Measurements from ENCODE around the gene POMC.
"Not testable (repeated sequence)": the region's sequence is repeated elsewhere in the genome, so short reads cannot be mapped to it uniquely, and the experiment has no call there.

Gene POMC

DNA sequence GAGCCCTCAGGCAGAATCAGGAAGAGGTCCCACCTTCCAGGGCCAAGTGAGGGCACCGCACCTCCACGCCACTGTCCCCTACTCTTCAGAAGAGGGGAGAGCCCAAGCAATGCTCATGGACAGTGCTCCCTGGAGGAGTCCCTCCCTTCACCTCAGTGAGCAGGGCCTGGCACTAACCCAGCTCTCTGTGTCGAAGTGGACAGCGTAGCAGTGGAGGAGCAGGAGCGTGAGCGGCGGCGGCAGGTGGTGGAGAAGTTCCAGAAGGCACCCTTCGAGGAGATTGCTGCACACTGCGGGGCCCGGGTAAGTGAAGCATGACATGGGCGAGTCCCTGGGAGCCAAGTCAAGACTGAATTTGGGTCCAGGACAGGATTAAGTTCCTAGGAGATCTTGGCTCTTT, 16.7 kb downstream of the POMC start:
- Histone ChIP-seq H3K4me2 (ENCODE audit: low read depth, low read length, poor library complexity, severe bottlenecking) (no peak overlapping the region), H3K9ac (ENCODE audit: low read depth, low read length, poor library complexity, severe bottlenecking) (no peak overlapping the region), H3K36me3 (ENCODE audit: insufficient read depth, low read length) (no peaks in the 10 kb centered on the region), H3K27me3 (ENCODE audit: insufficient read depth, low read length, poor library complexity, severe bottlenecking) (no peaks in the 10 kb centered on the region), H4K20me1 (ENCODE audit: insufficient read depth, low read length, poor library complexity, severe bottlenecking) (no peaks in the 10 kb centered on the region), H3K4me3 (ENCODE audit: low read length, poor library complexity, severe bottlenecking) (no peak overlapping the region), H3K4me1 (ENCODE audit: insufficient read depth, low read length, poor library complexity, severe bottlenecking) (peaks cover under 1% of the 10 kb centered on the region), H2AFZ (ENCODE audit: low read length) (no peak overlapping the region), H3K9me3 (ENCODE audit: insufficient read depth, low read depth, low read length) (no peaks in the 10 kb centered on the region), H3K79me2 (ENCODE audit: insufficient read depth, low read length) (no peaks in the 10 kb centered on the region), H3K9me2 (replicated peaks; ENCODE audit: low read depth, low read length) (no peaks in the 10 kb centered on the region), H3F3A (ENCODE audit: low read depth) (no peaks in the 10 kb centered on the region)
- TF ChIP-seq EZH2phosphoT487 (IDR thresholded peaks at IDR 0.05; ENCODE audit: borderline replicate concordance) (no peak), CTCF (conservative IDR thresholded peaks at IDR 0.05; ENCODE audit: low read length) (no peak)

GRCh38 chr2:25150993-25151392, 17.4 kb downstream of the POMC start:
- H2AFZ ChIP-seq (ENCODE audit: low read length); H3K9ac ChIP-seq (ENCODE audit: low read depth, low read length, poor library complexity, severe bottlenecking); H3K4me3 ChIP-seq (ENCODE audit: low read length, poor library complexity, severe bottlenecking); H3K4me1 ChIP-seq (ENCODE audit: insufficient read depth, low read length, poor library complexity, severe bottlenecking); H3K79me2 ChIP-seq (ENCODE audit: insufficient read depth, low read length); H4K20me1 ChIP-seq (ENCODE audit: insufficient read depth, low read length, poor library complexity, severe bottlenecking); H3K9me3 ChIP-seq (ENCODE audit: insufficient read depth, low read depth, low read length); H3K27me3 ChIP-seq (ENCODE audit: insufficient read depth, low read length, poor library complexity, severe bottlenecking); H3K36me3 ChIP-seq (ENCODE audit: insufficient read depth, low read length); H3K9me2 ChIP-seq (replicated peaks; ENCODE audit: low read depth, low read length); H3K4me2 ChIP-seq (ENCODE audit: low read depth, low read length, poor library complexity, severe bottlenecking); H3F3A ChIP-seq (ENCODE audit: low read depth): not testable (repeated sequence)

GRCh38 chr2:25149646-25150045, 18.7 kb downstream of the POMC start:
- H3K4me2 ChIP-seq (ENCODE audit: low read depth, low read length, poor library complexity, severe bottlenecking) = no peak overlapping the region
- H3K9me2 ChIP-seq (replicated peaks; ENCODE audit: low read depth, low read length) = no peaks in the 10 kb centered on the region
- H3K4me1 ChIP-seq (ENCODE audit: insufficient read depth, low read length, poor library complexity, severe bottlenecking) = peaks cover 12% of the 10 kb centered on the region
- H4K20me1 ChIP-seq (ENCODE audit: insufficient read depth, low read length, poor library complexity, severe bottlenecking) = no peaks in the 10 kb centered on the region
- TF ChIP-seq CTCF (conservative IDR thresholded peaks at IDR 0.05; ENCODE audit: low read length) = no peak
- no peak for TF ChIP-seq EZH2phosphoT487 (IDR thresholded peaks at IDR 0.05; ENCODE audit: borderline replicate concordance)
- no peaks in the 10 kb centered on the region for H3K9me3 ChIP-seq (ENCODE audit: insufficient read depth, low read depth, low read length)
- H3K79me2 ChIP-seq (ENCODE audit: insufficient read depth, low read length) = no peaks in the 10 kb centered on the region
- no peaks in the 10 kb centered on the region for H3F3A ChIP-seq (ENCODE audit: low read depth)
- no peak overlapping the region for H3K4me3 ChIP-seq (ENCODE audit: low read length, poor library complexity, severe bottlenecking)
- H3K9ac ChIP-seq (ENCODE audit: low read depth, low read length, poor library complexity, severe bottlenecking) = no peak overlapping the region
- no peak overlapping the region for H2AFZ ChIP-seq (ENCODE audit: low read length)
- no peaks in the 10 kb centered on the region for H3K27me3 ChIP-seq (ENCODE audit: insufficient read depth, low read length, poor library complexity, severe bottlenecking)
- H3K36me3 ChIP-seq (ENCODE audit: insufficient read depth, low read length) = no peaks in the 10 kb centered on the region

DNA sequence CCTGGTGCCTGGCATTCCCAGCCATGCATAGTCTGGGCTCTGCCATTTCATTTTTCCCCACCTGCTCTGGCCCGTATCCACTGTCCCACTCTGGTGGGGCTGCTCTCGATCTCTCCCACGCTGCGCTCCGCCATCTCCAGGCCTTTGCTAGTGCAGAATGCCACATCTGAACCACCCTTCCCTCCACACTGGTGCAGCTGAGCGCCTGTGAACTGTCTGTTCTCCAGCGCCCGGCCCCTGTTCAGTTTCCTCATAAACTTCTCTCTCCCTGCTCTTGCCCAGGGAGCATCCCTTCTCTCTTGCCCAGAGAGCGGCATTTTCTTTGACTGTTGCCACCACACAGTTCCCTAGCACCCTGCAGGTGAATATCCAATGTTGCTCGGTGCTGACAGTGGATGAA, 21.5 kb downstream of the POMC start:
- H3K79me2 ChIP-seq (ENCODE audit: insufficient read depth, low read length) = no peaks in the 10 kb centered on the region
- H3K4me3 ChIP-seq (ENCODE audit: low read length, poor library complexity, severe bottlenecking) = no peak overlapping the region
- H3K36me3 ChIP-seq (ENCODE audit: insufficient read depth, low read length) = no peaks in the 10 kb centered on the region
- H3K27me3 ChIP-seq (ENCODE audit: insufficient read depth, low read length, poor library complexity, severe bottlenecking) = no peaks in the 10 kb centered on the region
- no peaks in the 10 kb centered on the region for H3K9me3 ChIP-seq (ENCODE audit: insufficient read depth, low read depth, low read length)
- TF ChIP-seq EZH2phosphoT487 (IDR thresholded peaks at IDR 0.05; ENCODE audit: borderline replicate concordance) = no peak
- no peak for TF ChIP-seq CTCF (conservative IDR thresholded peaks at IDR 0.05; ENCODE audit: low read length)
- H3K4me2 ChIP-seq (ENCODE audit: low read depth, low read length, poor library complexity, severe bottlenecking) = no peak overlapping the region
- no peak overlapping the region for H3K9ac ChIP-seq (ENCODE audit: low read depth, low read length, poor library complexity, severe bottlenecking)
- H4K20me1 ChIP-seq (ENCODE audit: insufficient read depth, low read length, poor library complexity, severe bottlenecking) = no peaks in the 10 kb centered on the region
- peaks cover 12% of the 10 kb centered on the region for H3K4me1 ChIP-seq (ENCODE audit: insufficient read depth, low read length, poor library complexity, severe bottlenecking)
- no peak overlapping the region for H2AFZ ChIP-seq (ENCODE audit: low read length)
- H3K9me2 ChIP-seq (replicated peaks; ENCODE audit: low read depth, low read length) = no peaks in the 10 kb centered on the region
- H3F3A ChIP-seq (ENCODE audit: low read depth) = no peaks in the 10 kb centered on the region

Data from Loucy (cell line).